Muscle layer of duodenum (tissue), 2 donors: ENCODE measurements around the gene APOL1.

Experiments used
- H3K27ac ChIP-seq: one replicate; pipeline ENCODE4 v1.7.0; 2013; ENCODE audit warnings: mild to moderate bottlenecking, low read length
- H3K27me3 ChIP-seq: one replicate; pipeline ENCODE4 v1.7.0; 2013; ENCODE audit warnings: low read depth, mild to moderate bottlenecking, control low read depth, low read length
- H3K36me3 ChIP-seq, 2 donors: one replicate each; pipeline ENCODE4 v1.7.0; 2013; ENCODE audit warnings: low read length in 2 of 2, control low read depth in 1 of 2, mild to moderate bottlenecking in 1 of 2; ENCODE audit not compliant: insufficient read depth in 2 of 2, control insufficient read depth in 1 of 2
- H3K4me1 ChIP-seq, 2 donors: one replicate each; pipeline ENCODE4 v1.7.0; 2013; ENCODE audit warnings: low read length in 2 of 2, mild to moderate bottlenecking in 2 of 2, control low read depth in 1 of 2, moderate library complexity in 1 of 2; ENCODE audit not compliant: insufficient read depth in 2 of 2, control insufficient read depth in 1 of 2
- H3K4me3 ChIP-seq, 2 donors: one replicate each; pipeline ENCODE4 v1.7.0; 2013; ENCODE audit warnings: low read length in 2 of 2, low read depth in 1 of 2, mild to moderate bottlenecking in 1 of 2
- H3K9me3 ChIP-seq, 2 donors: one replicate each; pipeline ENCODE4 v1.7.0; 2013; ENCODE audit warnings: low read length in 2 of 2, control low read depth in 1 of 2, mild to moderate bottlenecking in 1 of 2; ENCODE audit not compliant: control insufficient read depth in 1 of 2
- donor health status: healthy.

APOL1 gene

DNA sequence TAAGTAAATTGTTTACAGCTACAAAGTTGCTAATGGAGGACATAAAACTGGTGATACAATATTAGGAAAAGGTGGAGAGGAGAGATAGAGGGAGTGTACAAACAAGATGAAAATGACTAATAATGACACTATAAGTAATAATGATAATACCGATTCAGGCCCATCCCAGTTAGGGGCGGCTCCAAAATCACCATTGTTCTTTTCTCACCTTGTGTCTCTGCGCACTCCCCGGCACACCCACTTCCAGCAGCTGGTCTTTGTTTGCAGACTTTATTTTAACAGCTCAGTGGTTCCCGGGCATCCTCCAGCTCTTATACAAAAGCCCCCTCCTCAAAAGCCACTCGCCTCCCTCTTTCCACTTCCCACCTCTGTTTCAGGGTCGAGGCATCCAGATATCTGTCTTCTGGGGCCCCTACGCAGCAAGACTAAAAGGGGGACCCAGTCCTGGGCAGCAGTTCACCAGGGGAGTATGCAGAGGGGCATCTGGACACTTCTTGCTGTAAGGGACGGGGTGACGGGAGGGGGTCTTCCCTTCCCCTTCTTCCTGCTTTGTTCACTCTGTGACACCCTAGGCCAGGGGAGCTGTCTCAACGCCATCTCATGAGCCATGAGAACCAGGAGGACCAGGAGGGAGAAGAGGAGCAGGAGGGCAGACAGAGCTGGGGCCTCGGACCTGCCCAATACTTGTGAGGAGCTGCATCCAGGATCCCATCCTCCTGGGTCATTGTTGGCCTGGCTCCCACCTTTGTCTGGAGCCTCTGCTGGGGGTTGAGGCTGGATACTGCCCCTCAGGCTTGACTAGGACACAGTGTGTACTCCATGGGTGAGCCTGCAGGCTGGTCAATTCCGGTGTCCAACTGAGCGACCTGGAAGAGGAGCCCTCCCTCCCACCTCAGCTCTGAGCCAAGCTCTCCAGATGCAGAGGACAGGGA lies 16.3 kb upstream of the APOL1 start:
- peaks cover 15 to 31% of the 10 kb centered on the region in 2 donors for H3K4me1 ChIP-seq
- peak overlapping the region; percentile 16 for H3K27ac ChIP-seq
- H3K4me3 ChIP-seq = peak overlapping the region; percentile 66 to 75
- no peaks in the 10 kb centered on the region for H3K9me3 ChIP-seq
- H3K27me3 ChIP-seq = no peaks in the 10 kb centered on the region
- H3K36me3 ChIP-seq = peaks cover 12 to 14% of the 10 kb centered on the region in 2 donors

DNA sequence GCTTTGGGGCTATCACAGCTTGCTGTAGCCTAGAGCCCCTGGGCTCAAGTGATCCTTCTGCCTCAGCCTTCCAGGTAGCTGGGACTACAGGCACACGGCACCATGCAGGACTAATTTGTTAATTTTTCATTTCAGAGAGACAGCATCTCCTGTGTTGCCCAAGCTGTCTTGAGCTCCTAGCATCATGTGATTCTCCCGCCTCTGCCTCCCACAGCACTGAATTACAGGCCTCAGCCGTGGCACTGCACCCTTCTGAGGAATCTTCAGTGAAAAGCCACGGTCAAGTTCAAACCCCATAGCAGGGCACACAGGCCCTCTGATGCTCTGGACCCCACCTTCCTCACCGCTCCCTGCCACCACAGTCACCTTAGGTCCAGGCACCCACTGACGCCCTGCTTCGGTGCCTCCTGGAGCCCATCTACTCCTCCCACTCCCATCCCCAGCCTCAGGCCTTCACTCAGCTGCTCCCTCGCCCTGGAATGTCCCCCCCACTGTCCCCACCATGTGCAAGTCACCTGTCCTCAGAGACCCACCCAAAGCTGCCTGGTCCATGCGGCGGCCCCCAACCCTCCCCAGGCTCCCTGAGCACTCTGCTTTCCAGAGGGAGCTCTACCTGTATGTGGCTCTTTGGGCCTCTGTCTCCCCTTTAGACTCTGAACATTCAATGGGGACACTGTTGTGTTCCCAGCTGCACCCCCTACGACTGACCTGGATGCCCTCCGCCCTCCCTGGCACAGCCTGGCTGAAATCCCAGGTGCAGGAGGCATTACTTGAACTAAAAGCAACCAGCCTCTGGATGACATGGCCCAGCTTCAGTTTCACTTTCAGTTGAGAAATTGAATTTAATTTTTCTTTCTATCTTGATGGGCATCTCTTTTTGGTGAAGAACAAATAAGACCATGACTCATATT lies 15.2 kb upstream of the APOL1 start:
- H3K9me3 ChIP-seq = no peaks in the 10 kb centered on the region
- no peaks in the 10 kb centered on the region for H3K27me3 ChIP-seq
- peak overlapping the region; percentile 95 for H3K27ac ChIP-seq
- H3K4me1 ChIP-seq = peaks cover 15 to 31% of the 10 kb centered on the region in 2 donors
- H3K36me3 ChIP-seq = peaks cover 3 to 9% of the 10 kb centered on the region in 2 donors
- peak overlapping the region; percentile 66 to 75 for H3K4me3 ChIP-seq

DNA sequence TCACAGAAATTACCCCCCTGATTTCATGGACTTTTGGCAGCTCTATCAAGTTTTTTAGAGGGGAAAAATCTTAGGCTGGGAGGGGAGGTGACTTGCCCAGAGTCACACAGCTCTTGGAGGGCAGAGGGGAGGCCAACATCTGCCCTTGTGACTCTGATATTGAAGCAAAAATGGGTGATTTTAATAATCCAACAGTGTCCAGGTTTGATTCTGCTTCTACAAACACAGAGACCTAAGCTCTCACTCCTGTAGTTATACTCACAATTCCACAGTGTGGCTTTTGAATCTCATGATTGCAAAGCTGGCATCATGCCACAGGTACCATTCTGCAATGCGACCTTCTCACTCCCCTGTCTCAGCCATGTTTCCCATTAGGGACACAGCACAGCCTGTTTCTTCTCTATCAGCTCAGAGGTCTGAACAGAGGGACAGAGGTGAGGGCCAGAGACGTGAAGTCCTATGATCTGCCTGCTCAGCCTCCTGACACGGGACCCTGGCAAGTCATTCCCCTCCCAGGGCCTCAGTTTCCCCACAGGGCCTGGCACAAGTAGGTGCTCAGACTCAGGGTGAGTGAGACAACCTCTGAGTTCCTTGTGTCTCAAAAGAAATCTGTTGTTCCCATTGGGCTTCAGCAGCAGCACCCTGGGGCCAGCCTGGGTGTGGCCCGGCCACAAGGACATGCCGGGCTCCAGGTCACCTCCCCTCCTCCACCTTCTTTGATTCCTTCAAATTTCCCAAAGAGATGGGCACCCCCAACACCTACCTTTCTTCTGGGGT lies 14.4 kb upstream of the APOL1 start:
- Histone ChIP-seq H3K36me3 (peaks cover 0 to 6% of the 10 kb centered on the region in 2 donors), H3K4me1 (peaks cover 15 to 31% of the 10 kb centered on the region in 2 donors), H3K4me3 (peak overlapping the region; percentile 66 to 75), H3K9me3 (no peaks in the 10 kb centered on the region), H3K27ac (peak overlapping the region; percentile 95), H3K27me3 (no peaks in the 10 kb centered on the region)

DNA sequence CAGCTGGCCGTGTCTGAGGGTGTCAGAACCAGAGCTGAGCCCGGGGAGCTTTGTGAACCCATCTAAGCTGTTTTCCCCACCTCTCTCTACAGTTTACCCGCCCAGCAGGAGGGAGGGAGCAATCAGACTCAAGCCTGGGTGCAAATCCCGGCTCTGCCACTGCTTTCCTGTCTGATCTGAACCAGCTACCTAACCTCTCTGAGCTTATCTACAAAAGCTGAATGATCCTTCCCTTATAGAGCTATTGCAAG lies 13.9 kb upstream of the APOL1 start:
- Histone ChIP-seq H3K4me3 (peak overlapping the region; percentile 66 to 75), H3K36me3 (peaks cover 0 to 6% of the 10 kb centered on the region in 2 donors), H3K27ac (peak overlapping the region; percentile 95), H3K4me1 (peaks cover 15 to 31% of the 10 kb centered on the region in 2 donors), H3K27me3 (no peaks in the 10 kb centered on the region), H3K9me3 (no peaks in the 10 kb centered on the region)

DNA sequence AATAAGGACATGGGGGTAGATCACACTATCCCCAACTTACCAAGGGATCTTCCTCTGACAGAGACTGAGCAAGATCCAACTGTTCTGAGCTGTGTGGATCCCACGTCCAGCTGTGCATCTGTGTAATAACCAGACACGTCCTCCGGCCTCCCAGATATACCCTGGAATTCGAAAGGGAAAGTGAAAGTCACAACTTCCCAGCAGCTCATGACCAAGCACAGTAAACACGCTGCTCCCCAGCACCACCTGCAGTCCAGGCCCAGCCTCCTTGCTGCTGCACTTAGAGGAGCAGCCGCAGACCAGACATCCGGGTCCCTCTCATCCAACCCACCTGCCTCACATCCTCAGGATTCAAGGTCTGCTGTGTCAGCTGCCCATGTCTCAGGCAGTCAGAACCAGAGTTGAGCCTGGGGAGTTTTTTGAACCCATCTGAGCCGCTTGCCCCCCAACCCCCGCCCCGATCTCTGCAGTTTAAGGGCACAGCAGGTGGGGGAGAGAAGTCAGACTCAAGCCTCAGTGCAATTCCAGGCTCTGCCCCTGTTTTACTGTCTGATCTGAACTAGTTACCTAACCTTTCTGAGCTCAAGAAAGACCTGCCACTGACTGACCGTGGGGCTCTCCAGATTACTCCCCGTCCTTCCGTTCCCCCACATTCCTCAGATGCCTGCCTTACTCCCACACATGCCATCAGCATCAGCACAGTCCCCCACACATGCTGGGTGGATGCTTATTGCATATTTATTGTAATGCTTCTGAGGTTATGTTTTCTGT lies 13.3 kb upstream of the APOL1 start, which contains the start of gene APOL2:
TSS of gene APOL2 (minus strand) at position 127 of the 771 bp plus-strand sequence. CDS start 6,365 bp downstream, outside the sequence.
- peaks cover 15 to 31% of the 10 kb centered on the region in 2 donors for H3K4me1 ChIP-seq
- no peaks in the 10 kb centered on the region for H3K9me3 ChIP-seq
- H3K27me3 ChIP-seq = no peaks in the 10 kb centered on the region
- H3K36me3 ChIP-seq = peaks cover 0 to 6% of the 10 kb centered on the region in 2 donors
- peak within 1 kb of the TSS; percentile 66 to 75 for H3K4me3 ChIP-seq
- peak within 1 kb of the TSS; percentile 95 for H3K27ac ChIP-seq

DNA sequence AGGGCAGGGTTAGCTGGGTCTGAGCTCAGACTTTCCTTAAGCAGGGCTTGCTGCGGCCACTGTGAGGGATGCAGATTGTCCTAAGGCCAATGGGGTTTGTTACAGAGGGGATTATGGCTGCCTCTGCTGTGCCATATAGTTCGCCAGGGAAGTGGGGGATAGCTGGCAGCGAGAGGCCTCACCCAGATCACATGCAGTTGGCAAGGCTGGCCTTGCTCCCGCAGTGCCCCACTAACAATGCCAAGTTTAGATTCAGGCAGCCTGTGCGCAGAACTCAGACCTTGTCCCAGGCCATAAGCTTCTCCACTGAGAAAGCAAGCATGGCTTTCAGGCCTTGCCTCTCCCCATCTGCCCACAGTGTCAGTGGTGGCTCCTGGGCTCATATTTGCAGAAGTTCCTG lies 8.9 kb upstream of the APOL1 start:
- Histone ChIP-seq H3K9me3 (no peaks in the 10 kb centered on the region), H3K4me3 (no peak overlapping the region), H3K4me1 (peaks cover 0 to 4% of the 10 kb centered on the region in 2 donors), H3K36me3 (no peaks in the 10 kb centered on the region), H3K27me3 (no peaks in the 10 kb centered on the region), H3K27ac (no peak overlapping the region)

DNA sequence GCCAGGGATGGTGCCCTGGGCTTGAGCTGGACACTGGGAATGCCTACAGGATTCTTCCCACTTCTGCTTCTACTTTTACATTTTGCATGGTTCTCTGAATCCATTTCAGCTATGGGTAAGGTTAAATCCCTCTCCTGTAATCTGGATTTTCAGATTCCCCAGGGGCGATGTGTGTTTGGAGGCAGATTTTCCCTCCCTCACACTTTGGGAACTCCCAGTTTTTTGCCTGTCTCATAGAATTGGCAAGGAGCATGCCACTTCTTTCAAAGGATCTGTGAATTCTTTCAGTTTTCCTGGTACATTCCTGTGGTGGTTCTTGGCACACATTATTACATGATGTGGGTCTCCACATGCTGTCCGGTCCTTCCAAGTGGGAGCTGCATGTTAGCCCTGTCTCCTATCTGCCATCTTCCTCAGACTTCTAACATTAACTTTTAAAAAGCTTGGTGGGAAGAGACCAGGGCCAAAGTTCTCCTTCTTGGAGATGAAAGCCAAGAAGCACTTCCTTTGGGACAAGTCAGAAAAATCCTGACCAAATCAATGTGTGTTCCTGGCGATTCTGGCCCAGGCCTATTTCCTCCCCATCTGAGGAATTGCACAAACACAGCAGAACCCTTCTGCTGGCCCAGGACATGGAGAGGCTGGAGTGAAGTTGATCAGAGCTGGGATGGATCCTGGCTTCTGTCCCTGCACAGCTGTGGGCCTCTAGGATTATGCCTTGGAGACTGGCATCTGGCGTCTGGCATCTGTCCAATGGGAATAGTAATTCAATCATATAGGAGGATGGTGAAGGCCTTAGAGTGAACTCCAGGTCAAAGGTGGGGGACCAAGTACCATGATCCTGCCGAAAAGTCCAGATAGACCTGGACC lies 8.2 kb upstream of the APOL1 start:
- Histone ChIP-seq H3K9me3 (no peaks in the 10 kb centered on the region), H3K4me1 (peaks cover 0 to 2% of the 10 kb centered on the region in 2 donors), H3K36me3 (no peaks in the 10 kb centered on the region), H3K4me3 (no peak overlapping the region), H3K27me3 (no peaks in the 10 kb centered on the region), H3K27ac (no peak overlapping the region)

DNA sequence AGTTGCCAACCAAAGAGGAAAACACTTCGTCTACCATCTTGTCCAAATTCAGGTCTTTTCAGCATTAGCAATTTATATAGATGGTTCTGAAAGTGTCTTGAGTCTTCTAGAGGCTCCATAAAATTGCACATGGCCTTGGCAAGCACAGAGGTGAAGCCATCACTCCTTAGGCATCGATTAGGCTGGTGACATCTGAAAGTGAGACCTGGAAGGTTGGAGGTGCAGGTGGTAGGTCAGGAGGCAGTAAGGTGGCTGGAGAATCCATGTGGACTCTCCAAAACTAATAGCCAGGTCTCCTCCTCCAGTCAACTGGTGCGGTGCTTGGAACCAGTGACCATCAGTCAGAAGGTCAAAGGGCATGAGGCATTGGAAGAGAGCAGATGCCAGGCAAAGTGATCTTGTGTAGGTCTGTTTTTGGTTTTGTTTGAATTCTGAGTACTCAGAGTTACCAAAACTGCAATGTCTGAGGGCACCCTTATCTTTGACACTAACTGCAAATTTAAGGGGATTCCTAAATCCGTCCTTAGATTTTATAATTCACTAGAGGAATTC lies 7.1 kb upstream of the APOL1 start:
- Histone ChIP-seq H3K9me3 (no peaks in the 10 kb centered on the region), H3K36me3 (no peaks in the 10 kb centered on the region), H3K4me3 (no peak overlapping the region), H3K27me3 (no peaks in the 10 kb centered on the region), H3K4me1 (no peaks in the 10 kb centered on the region), H3K27ac (no peak overlapping the region)

DNA sequence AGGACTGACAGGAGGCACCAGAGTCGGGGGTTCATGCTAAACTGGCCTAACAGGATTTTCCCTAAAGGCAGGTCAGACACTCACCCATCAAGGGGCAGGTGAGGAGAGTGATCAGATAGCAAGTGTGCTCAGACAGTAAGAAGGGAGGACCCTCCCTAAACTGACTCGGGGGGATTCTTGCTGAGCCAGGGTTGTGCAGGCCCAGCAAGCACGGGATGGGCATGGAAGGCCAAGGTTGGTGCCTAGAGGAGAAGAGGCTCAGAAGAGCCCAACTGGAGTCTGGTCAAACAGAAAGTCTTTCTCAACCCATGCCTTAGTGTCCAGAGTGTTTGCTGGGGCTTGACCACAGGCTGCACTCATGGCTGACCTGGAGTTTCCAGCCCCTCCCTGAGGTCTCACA lies 6.2 kb upstream of the APOL1 start:
- no peaks in the 10 kb centered on the region for H3K9me3 ChIP-seq
- no peak overlapping the region for H3K4me3 ChIP-seq
- no peaks in the 10 kb centered on the region for H3K36me3 ChIP-seq
- no peaks in the 10 kb centered on the region for H3K27me3 ChIP-seq
- no peaks in the 10 kb centered on the region for H3K4me1 ChIP-seq
- no peak overlapping the region for H3K27ac ChIP-seq
